Right forelimb (tissue), 1 donor: ENCODE data around the gene ALOX5.
"Not testable (repeated sequence)": the region's sequence is repeated elsewhere in the genome, so short reads cannot be mapped to it uniquely, and the experiment has no call there.

Experiments used
- DNase-seq: peaks from one replicate; pipeline ENCODE4 v3.0.0-alpha.2; 2018

ALOX5 gene

DNA sequence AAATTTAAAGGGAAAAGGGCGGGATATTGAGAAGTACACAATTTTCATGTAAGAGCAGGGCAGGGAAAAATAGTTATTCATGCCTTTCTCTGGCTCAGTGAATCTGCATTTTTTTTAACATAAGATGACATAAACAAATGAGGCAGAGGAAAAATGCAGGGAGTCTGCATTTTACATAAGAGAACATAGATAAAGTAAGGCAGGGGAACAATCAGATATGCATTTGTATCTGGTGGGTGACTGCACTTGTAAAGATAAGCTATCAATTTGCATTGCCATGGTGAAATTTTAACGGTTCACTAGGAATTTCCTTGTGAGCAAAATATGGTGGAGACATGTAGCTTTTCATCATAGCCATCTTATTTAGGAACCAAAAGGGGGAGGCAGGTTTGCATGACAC is 33.5 kb downstream of the ALOX5 start:
- no peak for DNase-seq

DNA sequence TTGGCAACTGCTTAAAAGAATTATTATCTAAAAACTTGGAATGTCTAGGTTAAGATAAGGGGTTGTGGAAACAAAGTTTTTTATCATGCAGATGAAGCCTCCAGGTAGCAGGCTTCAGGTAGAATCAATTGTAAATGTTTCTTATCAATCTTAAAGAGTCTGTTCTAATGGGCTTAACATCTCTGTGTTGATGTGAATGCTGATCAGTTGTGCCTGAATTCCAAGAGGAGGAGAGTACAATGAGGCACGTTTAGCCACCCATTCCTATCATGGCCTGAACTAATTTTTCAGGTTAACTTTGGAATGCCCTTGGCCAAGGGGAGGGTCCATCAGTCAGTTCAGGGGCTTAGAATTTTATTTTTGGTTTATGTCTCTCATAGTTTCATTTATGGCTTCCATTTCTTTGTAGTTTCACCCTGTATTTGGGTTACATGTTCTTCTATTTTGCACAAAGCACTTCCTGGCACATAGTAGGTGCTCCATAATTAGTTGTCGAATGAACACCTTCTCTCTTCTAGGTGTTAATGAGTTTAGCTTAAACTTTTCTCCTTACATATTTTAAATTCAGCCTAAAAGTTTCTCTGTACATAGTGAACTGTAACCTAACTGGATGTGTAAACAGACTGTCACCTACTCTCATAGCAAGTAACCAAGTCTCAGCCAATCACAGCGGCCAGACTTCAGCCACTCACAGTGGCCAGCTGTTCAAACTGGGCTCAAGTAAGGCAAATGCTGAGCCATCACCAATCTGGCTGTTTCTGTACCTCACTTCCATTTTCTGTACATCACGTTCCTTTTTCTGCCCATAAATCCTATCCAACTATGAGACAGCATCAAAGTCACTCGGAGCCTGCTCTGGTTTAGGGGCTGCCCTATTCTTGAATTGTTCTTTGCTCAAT is 34.7 kb downstream of the ALOX5 start:
- no peak for DNase-seq

DNA sequence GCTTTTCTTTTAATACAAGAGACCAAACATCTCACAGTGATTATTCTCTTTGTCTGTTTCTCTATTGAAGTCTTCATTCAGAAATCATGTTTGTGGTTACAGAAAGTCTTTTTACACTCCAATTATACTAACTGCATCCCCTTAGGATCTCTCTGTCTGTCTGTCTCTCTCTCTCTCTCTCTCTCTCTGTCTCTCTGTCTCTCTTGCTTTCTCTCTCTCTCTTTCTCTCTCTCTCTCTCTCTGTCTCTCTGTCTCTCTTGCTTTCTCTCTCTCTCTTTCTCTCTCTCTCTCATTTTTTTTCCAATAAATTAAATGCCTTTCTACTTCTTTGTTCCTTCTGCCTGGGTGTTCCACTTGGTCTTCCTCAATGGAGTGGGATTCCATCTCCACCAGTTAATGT is 35.3 kb downstream of the ALOX5 start:
- not testable (repeated sequence) for DNase-seq

DNA sequence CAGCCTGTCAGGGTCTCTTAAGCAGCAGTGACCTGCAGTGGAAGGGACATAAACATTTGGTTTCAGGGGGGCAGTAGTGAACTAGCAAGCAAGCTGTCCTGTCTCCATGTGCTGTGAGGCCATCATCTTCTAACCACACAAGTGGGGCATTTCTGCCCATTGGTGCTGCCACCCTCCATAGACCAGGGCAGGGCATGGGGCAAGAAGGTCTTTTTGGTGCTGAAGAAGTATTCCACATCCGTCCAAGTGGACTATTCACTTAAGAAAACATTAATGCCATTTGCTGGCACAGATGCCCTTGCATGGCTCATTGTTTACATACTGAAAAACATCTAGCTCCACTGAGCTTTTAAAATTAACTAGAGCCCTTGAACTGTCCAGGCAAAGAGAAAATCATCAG is 35.8 kb downstream of the ALOX5 start:
- DNase-seq, result no peak

DNA sequence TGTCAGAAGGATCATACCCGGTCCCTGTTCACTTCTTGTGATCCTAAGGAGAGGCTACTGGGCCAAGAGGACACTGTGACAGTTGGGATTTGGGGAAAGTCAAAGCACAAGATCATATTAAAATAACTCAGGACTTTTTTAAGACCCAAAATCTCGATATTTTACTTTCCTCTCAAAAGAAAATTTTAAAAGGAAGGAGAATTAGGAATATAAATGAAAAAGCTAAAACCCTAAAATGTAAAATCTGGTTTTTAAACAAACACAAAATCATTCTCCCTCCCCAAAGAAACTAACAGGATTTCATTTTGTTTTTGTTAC is 36.4 kb downstream of the ALOX5 start:
- no peak for DNase-seq

DNA sequence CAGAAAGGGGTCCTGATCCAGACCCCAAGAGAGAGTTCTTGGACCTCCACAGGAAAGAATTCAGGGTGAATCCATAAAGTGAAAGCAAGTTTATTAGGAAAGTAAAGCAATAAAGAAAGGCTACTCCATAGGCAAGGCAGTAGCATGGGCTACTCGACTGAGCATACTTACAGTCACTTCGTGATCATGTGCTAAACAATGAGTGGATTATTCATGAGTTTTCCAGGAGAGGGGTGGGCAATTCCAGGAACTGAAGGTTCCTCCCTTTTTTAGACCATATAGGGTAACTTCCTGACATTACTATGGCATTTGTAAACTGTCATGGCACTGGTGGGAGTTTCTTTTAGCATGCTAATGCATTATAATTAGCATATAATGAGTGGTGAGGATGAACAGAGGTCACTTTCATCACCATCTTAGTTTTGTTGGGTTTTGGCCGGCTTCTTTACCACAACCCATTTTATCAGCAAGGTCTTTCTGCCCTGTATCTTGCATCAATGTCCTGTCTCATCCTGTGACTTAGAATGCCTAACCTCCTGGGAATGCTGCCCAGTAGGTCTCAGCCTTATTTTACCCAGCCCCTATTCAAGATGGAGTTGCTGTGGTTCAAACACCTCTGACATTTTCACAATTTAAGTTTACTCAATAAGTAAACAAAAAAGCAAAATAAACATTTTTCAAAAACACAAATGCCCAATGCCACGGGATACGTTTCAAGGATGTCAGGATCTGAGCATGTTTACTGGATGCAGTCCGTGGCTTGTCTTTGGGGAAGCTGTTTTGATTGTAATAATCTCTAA is 37.0 kb downstream of the ALOX5 start:
- no peak for DNase-seq

DNA sequence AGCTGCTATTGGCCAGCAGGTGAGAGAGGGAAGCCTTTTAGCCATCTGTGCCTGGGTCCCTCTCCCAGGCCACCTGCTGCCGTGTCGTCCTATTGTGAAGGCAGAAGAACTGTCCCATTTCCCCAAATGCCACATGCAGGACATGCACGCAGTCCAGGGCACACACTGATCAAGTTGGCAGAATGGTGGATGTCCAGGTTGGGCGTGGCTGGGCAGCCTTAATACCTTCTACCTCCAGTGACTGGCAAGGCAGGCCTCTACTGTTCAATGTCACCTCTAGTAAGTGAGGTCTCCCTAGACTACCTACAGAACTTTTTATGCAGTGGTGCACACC is 37.6 kb downstream of the ALOX5 start:
- DNase-seq, result no peak

DNA sequence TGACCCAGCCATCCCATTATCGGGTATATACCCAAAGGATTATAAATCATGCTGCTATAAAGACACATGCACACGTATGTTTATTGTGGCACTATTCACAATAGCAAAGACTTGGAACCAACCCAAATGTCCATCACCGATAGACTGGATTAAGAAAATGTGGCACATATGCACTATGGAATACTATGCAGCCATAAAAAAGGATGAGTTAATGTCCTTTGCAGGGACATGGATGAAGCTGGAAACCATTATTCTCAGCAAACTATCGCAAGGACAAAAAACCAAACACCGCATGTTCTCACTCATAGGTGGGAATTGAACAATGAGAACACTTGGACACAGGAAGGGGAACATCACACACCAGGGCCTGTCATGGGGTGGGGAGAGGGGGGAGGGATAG is 41.0 kb downstream of the ALOX5 start:
- not testable (repeated sequence) for DNase-seq

DNA sequence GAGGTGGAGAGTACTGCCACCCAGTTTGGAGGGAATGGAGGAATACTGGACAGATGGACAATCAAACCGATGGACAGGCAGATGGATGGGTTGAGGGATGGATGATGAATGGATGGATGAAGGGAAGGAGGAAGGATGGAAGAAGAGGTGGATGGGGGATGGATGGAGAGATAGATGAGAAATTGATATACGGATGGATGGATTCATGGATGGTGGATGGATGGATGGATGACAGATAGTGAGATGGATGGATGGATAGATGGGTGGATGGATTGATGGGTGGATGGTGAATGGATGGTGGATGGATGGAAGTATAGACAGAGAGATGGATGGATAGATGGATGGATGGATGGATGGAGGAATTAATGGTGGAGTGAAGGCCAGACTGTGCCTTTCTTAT is 42.6 kb downstream of the ALOX5 start:
- no peak for DNase-seq

DNA sequence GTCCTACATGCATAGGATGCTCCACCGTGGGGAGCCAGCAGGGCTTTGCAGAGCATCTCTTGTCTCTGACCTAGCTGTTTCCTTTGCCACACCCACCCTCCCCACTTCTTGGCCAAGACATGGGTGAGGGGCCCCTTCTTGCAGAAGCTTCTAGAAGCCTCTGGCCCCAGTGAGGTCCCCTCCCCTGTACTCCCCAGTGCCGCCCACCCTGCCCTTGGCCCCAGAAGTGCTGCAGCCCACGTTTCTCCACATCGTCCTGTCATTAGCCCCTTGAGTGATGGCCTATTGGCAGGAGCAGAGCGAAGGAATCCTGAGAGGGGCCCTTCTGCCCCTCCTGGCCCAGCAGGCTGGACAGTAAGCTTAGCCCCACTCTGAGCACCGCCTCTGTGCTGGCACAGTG is 43.7 kb downstream of the ALOX5 start:
- no peak for DNase-seq

DNA sequence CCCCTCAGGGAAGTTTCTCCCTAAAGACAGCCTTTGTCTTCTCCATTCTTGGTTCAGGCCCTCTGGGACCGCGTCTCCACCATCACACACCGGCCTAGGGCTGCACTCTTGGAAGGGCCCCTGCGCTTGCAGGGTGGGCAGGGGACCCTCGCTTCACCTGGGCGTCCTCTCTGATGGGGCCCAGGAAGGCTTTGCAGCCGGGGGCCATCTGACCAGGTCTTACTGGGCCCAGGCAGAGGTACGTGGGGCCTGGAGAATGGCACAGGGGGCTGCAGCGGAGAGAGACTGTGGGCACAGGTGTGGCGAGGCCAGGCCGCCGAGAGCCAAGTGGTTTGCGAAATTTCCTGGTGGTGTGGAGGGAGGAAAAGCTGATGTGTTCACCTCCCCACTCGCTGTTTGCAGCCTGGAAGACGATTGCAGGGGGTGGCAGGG is 44.4 kb downstream of the ALOX5 start:
- DNase-seq, result no peak

DNA sequence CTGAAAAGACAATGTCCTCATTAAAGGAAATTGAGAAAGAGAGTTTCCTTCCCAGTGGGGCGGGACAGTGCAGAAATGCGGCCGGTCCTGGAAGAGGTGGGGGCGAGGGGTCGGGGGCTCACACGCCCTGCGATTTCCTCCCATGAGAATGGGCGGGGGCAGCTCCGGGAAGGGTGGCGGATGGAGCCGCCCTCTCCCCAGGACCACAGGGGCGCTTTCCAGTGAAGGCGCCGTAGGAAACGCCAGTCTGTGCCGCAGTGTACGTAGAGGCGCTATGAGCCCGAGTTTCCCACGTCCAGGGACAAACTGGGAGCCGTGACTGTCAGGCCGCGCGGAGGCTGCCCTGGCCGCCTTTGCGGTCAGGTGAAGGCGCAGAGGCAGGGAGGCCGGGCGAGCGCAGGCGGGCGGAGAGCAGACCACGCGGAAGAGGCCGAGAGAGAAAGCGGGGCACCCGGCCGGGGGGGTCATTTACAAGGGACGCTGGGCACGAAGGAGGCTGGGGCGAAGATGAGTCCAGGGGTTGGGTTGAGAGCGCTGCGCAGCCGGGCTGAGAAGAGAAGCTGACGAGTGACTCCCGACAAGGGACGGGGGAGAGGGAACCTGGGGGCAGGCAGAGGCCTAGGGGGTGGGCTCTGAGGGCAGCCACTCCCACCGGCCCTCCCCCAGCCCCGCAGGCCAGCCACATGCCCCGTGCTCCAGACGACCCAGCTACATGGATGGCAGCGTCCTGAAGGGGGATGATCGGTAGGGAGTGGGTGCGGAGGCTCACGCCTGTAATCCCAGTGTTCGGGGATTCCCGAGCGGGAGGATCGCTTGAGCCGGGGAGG is 45.0 kb downstream of the ALOX5 start:
- DNase-seq, result peak; percentile 84

DNA sequence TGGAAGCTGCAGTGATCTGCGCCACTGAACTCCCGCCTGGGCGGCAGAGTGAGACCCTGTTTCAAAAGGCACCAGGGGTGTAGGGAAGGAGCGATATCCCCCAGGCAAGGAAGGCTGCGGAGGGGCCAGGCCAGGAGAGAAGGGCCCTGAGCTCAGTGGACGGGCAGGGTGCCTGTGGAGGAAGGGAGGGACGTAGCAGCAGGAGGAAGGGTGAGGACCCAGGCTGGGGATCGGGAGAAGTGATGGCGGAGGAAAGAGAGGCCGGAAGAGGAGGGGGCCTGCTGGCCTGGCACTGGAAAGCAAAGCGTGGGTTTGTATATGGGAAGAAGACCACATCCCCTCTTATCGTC is 45.6 kb downstream of the ALOX5 start:
- DNase-seq, result no peak

DNA sequence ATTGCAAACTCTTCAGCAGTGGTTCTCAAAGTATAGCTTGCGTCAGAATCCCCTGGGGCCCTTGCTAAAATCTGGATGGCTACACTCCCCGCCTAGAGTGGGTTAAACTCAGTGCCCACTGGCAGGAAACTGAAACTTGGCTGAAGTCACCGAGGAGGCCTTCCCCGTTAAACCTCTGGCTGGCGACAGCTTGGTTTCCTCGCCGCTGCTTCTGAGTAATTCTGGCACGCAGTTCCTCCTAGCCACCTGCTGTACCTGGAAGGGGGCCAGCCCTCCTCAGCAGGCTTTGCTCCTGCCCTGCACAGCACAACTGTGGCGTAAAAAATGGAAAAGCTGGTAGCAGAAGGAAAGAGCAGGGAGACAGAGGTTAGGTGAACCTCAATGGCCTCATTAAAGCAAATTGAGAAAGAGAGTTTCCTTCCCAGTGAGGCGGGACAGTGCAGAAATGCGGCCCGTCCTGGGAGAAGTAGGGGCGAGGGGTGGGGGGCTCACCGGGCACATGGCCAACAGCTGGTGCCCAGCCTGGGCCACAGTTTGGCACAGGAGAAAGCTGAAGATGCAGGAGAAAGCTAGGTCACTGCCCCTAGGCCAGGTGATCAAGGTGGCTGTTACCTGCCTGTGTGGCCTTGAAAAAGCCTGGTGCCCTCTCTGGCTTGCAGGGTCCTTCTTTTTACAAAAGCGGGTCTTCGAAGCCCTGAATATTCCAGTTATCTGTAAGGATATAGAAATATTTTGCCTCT is 46.6 kb downstream of the ALOX5 start:
- DNase-seq, result peak; percentile 81

DNA sequence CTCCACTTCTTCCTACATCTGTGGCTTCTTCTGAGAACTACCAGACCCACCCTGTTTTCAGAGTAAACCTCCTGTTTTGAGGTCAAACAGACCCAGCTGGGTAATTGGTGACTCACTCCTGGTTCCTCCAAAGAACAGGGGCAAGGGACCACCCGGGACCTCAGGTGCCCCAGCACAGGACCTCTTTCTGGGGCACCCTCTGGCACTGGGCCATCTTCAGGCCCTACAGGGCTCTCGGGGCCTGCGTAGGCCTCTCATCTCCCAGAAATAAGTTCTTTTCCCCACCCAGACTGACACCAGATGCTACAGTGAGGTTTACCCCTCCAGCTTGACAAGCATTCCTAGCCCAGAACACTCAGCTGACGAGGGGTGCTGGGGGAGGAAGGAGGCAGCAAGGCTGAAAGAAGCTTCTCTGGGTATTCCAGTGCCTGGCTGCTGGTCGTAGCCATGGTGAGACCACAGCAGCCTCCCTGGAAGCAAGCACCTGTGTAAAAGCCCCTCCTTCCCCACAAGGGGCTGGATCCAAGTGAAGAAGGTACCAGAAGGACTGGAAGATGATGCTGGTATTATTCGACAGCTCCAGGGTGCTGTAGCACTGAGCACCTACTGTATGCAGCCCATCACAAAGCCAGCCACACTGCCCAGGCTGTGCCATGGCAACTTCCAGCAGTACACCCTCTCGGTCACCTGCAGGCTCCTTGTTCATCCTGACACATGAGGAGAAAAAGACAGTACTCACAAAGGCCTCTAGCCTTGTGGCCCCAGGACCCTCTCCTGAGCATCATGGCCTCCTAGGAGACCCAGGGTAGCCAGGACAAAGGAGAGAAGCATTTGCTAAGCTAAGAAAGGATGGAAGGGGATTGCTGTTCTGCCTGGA is 47.4 kb downstream of the ALOX5 start:
- no peak for DNase-seq

DNA sequence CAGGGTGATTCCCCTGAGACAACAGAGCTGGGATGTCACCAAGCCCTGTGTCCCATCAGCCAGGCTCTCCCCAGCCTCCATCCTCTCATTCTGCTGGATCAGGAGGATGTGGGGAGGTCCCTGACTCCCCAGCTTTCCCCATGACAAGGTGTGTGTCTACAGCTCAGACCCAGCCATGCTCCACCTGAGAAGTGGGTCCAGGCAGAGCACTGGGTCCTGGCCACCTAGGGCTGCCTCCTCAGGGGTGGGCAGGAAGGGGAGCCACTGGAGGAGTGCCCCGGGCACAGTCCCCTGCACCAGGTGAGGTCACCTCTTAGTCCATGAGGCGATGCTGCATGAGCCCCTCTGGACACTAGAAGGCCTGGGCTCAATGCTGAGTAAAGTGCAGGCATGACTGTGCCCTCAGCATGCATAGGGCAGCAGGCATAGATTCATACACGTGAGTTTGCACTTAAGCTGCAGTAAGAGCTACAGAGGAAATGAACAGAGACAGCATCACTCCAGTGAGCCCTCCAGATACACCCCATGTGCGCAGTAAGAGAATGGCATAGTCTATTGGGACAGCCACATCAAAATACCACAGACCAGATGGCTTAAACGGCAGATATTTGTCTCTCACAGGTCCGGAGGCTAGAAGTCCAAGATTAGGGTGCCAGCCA is 48.3 kb downstream of the ALOX5 start:
- no peak for DNase-seq

DNA sequence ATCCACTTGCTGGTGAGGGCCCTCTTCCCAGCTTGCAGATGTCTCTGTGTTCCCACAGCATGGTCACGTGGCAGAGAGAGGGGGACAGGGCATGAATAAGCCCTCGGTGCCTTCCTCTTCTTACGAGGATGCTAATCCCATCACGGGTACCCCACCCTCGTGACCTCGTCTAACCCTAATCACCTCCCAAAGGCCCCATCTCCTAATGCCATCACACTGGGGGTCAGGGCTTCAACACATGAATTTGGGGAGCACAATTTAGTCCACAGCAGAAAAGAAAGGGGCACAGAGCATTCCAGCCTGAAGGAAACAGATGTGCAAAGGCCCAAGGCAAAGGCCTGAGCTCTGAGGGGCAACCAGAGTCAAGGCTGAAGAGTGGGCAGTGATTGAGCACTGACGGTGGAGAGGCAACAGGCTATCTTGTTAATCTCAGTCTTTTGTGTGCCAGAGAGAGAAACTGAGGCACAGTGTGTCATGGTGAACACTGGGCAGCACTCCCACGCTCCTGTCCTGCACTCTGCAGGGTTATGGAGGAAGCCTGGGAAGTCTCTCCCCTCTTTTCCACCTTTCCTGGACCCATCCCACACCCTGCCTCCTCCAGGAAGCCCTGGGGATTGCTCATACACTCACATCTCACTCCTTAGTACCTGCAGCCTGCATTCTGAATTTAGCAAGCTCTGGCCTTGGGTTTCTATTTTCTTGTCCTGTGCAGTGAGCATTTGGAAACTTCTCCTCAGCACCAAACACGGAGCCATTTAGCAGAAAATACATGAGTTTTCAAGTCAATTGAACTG is 49.0 kb downstream of the ALOX5 start:
- DNase-seq, result no peak

DNA sequence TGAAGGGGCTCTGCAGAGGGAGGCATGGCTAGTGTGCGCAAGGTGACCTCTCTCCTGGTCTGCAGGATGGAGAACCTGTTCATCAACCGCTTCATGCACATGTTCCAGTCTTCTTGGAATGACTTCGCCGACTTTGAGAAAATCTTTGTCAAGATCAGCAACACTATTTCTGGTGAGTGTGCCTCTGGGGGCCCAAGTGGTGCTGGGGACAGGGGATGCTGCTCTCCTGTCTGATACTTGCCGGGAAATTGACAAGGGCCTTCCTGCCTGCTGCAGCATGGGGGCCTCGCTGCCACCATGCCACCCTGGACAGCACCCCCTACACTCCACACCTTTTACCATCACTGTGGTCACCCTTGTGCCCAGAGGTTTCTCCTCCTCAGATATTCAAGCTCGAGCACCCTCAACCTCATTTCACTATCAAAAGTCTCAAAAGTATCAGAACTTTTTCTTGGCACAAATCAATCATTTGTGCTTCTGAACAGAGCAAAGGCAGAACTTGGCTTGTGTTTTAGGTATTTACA is 50.0 kb downstream of the ALOX5 start:
- no peak for DNase-seq

DNA sequence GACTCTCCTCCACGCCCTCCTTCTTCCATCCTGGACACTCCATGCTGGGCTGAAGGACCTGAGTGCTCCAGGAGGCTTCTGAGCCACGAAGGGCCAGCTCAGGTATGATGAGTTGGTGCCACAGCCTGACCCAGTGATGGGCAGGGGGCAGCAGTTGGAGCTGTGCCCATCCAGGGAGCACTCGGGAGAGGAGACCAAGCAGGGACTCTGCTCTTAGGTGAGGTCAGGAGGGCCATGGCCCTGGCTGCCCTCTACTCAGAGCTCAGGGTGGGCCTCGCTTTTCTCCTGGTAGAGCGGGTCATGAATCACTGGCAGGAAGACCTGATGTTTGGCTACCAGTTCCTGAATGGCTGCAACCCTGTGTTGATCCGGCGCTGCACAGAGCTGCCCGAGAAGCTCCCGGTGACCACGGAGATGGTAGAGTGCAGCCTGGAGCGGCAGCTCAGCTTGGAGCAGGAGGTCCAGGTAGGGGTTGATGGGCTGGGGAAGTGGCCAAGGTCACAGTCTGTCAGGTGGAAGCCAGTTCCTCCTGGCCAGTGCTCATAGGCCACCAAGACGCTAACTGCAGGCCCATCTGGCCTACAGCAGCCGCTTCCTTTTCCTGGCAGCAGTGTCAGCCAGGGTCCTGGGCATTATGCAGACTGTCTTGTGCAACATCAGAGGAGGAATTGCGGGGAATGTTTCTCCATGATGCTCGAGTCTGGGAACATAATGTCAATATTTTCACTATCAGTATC is 50.8 kb downstream of the ALOX5 start:
- DNase-seq, result no peak
